ENCODE results near the gene PAK1. TPM values are rescaled to one million over a fixed set of nuclear protein-coding genes. Genes with fewer than 3 reads are reported as not detected.

Gene PAK1
- polyA plus RNA-seq, 3 donors, result 83.2 to 99.1 (median 93.4) TPM

GRCh38 chr11:77446911-77447629 lies 26.8 kb downstream of the PAK1 start:
- no peak for DNase-seq (ENCODE audit: extremely low read depth in 1 of 11, low read depth in 9 of 11, low spot score in 4 of 11)

DNA sequence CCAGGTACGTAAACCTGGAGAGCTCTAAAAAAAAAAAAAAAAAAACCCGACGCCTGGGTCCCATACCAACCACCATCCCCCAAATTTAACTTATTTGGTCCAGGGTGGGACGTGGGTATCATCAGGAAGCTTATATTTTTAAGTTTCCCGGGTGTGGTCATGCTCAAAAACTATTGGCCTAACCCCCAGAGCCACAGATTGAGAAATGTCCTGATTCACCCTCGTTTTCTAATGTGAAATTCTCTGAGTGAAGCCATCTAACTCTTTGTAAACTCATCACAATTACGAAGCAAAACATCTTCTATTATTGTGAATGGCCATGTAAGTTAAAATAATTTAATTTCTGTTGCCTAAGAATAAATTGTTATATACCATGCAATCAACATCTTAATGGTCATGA lies 29.6 kb downstream of the PAK1 start:
- DNase-seq (ENCODE audit: extremely low read depth in 1 of 11, low read depth in 9 of 11, low spot score in 4 of 11), result no peak

GRCh38 chr11:77442394-77443053 lies 31.4 kb downstream of the PAK1 start:
- DNase-seq (ENCODE audit: extremely low read depth in 1 of 11, low read depth in 9 of 11, low spot score in 4 of 11), result no peak

GRCh38 chr11:77441426-77441825 lies 32.5 kb downstream of the PAK1 start:
- no peak for DNase-seq (ENCODE audit: extremely low read depth in 1 of 11, low read depth in 9 of 11, low spot score in 4 of 11)

GRCh38 chr11:77440678-77441077 lies 33.2 kb downstream of the PAK1 start:
- DNase-seq (ENCODE audit: extremely low read depth in 1 of 11, low read depth in 9 of 11, low spot score in 4 of 11), result no peak

- no peak for DNase-seq (ENCODE audit: extremely low read depth in 1 of 11, low read depth in 9 of 11, low spot score in 4 of 11)
Measured at GRCh38 chr11:77438487-77438886, 35.4 kb downstream of the PAK1 start.

DNA sequence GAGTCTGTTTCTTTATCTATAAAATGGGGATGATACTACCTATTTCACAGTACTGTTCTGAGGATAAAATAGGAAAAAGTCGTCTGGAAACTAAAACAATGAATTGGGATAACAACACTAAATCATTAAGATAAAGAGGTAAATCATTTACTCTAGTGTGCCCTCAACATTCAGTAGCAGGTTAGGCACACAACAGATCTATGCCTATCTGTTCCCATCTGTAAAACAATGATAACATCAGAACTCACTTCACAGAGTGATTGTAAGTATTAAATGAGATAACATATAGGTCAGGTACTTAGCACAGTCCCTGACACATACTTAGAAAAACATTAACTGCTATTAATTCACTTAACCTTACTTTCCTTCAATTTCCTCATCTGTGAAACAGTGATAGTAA lies 36.9 kb downstream of the PAK1 start:
- no peak for DNase-seq (ENCODE audit: extremely low read depth in 1 of 11, low read depth in 9 of 11, low spot score in 4 of 11)

GRCh38 chr11:77436506-77436905 lies 37.4 kb downstream of the PAK1 start:
- no peak for DNase-seq (ENCODE audit: extremely low read depth in 1 of 11, low read depth in 9 of 11, low spot score in 4 of 11)

- DNase-seq (ENCODE audit: extremely low read depth in 1 of 11, low read depth in 9 of 11, low spot score in 4 of 11), result no peak
Measured at GRCh38 chr11:77435972-77436371, 37.9 kb downstream of the PAK1 start.

DNA sequence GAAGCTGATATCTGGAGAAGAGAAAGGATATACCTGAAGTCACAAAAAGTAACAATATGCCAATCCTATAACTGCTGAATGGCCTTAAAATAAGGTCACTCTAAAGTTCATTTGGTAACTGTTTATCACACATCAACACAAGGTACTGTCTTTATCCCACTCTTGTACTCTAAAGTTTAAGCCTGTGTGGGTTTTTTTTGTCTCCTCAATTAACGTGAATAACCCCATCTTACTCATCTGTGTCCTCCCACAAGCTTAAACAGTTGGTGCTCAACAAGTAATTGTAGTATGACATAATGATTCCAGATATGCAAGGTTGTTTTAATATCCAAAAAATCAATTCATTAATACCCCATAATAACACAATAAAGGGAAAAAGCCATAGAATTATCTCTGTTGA lies 42.1 kb downstream of the PAK1 start:
- no peak for DNase-seq (ENCODE audit: extremely low read depth in 1 of 11, low read depth in 9 of 11, low spot score in 4 of 11)

DNA sequence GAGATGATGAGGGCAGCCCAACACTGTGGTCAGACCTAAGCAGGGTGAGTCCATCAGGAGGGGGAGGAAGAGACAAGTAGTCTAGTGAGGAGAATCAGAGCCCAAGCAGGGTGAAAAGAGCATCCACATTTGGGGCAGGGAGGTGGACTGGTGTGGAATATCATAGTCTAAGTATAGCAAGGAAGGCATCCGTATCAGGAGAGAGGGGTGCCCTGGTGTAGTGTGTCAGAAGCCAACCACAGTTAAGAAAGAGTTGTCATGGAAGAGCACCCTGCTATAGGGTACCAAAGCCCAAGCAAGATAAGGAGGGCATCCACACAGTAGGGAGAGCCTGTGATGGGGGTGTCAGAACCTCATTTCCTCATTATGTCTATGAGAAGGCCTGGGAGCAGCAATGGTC lies 45.3 kb downstream of the PAK1 start:
- no peak for DNase-seq (ENCODE audit: extremely low read depth in 1 of 11, low read depth in 9 of 11, low spot score in 4 of 11)

DNA sequence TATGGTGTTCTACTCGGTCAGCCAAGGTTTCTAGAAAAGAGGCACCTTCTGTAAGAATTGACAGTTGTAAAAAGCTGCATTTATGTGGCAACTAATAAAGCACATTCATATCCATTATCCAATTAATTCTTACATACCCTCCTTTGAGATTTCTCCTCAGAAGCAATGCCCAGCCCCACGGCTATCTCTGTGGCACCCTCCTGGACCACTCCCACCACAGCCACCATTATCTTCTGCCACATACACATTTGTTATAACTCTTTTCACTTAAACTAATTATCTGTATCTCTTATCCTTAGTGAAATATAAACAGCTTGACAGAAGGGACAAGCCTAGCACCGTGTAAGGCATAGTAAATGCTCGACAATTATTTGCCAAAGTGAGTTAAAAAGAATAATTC lies 48.5 kb downstream of the PAK1 start:
- DNase-seq (ENCODE audit: extremely low read depth in 1 of 11, low read depth in 9 of 11, low spot score in 4 of 11), result no peak

DNA sequence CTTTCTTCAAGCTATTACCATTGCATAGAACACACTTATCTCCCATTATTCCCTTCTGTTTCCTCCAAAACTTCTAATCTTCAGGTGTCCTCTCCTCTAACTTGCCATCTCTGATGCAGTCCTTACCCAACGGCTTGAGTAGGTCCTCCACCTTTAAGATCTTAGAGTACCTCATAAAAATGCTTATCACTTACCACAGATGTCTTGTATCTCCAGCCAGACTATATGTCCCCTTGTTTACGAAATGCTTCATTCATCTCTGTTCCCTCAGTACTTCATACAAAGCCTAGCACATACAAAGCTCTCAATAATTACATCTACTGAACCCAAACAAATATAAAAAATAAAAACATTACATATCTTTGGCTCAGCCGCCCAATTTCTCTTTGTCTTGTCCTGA lies 49.2 kb downstream of the PAK1 start:
- no peak for DNase-seq (ENCODE audit: extremely low read depth in 1 of 11, low read depth in 9 of 11, low spot score in 4 of 11)

DNA sequence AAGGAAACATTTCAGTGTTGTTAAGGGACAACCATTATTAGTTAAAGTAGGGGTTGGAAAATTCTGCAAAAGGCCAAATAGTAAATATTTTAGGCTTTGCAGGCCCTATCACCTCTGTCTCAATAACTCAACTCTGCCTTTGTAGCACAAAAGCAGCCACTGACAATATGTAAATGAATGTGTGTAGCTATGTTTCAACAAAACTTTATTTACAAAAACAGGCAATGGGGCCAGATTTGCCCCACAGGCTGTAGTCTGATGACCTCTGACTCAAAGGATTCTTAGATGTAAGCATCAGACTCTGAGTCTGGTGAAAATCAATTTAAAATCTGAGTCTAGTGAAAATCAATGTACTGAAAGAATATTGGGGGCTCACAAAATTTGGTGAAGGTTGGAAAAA lies 50.3 kb downstream of the PAK1 start:
- DNase-seq (ENCODE audit: extremely low read depth in 1 of 11, low read depth in 9 of 11, low spot score in 4 of 11), result no peak

GRCh38 chr11:77422687-77423086 lies 51.2 kb downstream of the PAK1 start:
- no peak for DNase-seq (ENCODE audit: extremely low read depth in 1 of 11, low read depth in 9 of 11, low spot score in 4 of 11)

- DNase-seq (ENCODE audit: extremely low read depth in 1 of 11, low read depth in 9 of 11, low spot score in 4 of 11), result no peak
Measured at GRCh38 chr11:77421041-77421723, 52.7 kb downstream of the PAK1 start.

DNA sequence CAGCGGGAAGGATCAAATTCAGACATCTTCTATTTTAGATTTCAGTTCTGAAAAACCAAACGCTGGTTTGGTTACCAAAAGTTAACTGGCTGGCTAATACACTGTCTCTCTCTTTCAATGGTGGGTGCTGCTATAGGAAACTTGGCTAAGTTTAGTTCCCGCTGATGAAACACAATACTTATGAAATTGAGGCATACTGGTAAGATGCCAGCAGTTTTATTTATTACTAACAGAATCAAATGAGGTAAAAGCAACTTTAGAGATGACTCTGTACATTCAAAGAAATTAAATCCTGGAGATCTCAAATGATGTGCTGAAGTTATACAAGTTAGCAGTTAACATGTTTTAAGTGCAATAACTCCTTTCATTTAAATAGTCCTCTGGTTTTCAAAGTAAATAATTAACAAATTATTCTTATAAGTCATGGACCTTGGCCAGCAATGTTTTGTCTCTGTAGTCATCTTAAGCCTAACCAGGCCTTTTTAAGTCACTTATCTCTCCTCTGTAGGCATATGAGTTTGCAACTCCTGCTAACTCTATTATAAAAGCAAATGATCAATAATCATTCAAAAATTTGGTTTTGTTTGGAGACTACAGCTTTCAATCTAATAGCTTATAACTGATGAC lies 54.8 kb downstream of the PAK1 start:
- no peak for DNase-seq (ENCODE audit: extremely low read depth in 1 of 11, low read depth in 9 of 11, low spot score in 4 of 11)

DNA sequence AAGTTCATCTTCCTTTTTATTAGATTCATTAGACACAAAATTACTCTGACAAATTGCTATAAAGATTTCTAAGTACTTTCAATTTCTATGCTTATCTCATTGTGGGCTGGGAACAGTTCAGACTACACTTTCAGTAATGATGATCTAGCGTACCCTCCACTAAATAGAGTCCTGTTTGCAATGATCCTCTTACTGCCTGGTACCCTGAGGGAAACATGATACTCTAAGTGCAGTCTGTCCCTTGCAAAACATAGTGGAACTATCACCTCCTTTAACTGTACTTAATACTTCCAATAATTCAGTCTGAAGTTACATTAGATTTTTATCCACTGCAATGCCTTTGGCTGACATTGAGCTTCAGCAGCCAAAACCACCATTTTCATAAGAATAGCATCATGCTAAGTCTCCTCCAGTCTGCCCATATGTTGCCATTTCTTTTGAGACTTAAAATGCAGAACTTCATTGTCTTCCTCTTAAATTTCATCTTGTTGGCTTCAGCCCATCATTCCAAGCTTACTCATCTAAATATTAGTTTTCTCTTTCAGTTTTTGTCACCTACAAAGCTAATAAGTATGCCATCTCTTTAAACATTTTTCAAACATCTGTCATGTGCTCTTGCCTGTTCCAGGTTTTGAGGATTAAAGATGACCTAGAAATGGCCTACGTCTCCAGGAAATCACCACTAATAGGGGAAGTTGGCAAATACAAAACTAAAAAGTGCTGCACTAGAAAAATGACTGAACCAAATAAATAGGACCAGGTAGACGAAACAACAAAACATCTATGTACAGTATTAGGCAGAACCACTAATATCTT lies 55.5 kb downstream of the PAK1 start:
- DNase-seq (ENCODE audit: extremely low read depth in 1 of 11, low read depth in 9 of 11, low spot score in 4 of 11), result no peak

GRCh38 chr11:77416357-77416756 lies 57.5 kb downstream of the PAK1 start:
- no peak for DNase-seq (ENCODE audit: extremely low read depth in 1 of 11, low read depth in 9 of 11, low spot score in 4 of 11)

All from renal cortex interstitium (tissue), 11 donors.